H1 (cell line): ENCODE results near the gene TRIM44. TPM values are rescaled to one million over a fixed set of nuclear protein-coding genes. Genes with fewer than 3 reads are reported as not detected.

ENCODE experiments used
- CTCF ChIA-PET: fragments of 300-600 bp; sonication (Branson Sonifier 250); formaldehyde crosslinking; loops from one replicate; lab custom pipeline; 2021; ENCODE audit not compliant: partially characterized antibody; lab: Charles Lee
- POLR2A ChIA-PET: fragments of 300-600 bp; sonication (Branson Sonifier 250); formaldehyde crosslinking; loops from one replicate; lab custom pipeline; 2021; ENCODE audit warnings: inconsistent platforms; ENCODE audit not compliant: partially characterized antibody; lab: Charles Lee
- DNase-seq, 2 experiments: peaks; one replicate each; pipeline versions ENCODE4 v3.0.0 to v3.0.0-alpha.2; 2010 to 2022; ENCODE audit warnings: low spot score in 2 of 2, low read depth in 1 of 2, mixed read lengths in 1 of 2
- FAIRE-seq: peaks from 2 replicates; lab custom pipeline; 2011; peaks lifted over from hg19 to GRCh38; lab: Jason Lieb, UNC
- H2AFZ ChIP-seq: 2 replicates; pipeline ENCODE4 v1.8.1; 2012; ENCODE audit warnings: low read length, inconsistent platforms
- H2AK5ac ChIP-seq: 2 replicates; pipeline ENCODE4 v1.6.1; 2013; ENCODE audit warnings: low read depth, low read length
- H2BK120ac ChIP-seq: replicated peaks from 2 replicates; pipeline ENCODE3; 2013; ENCODE audit warnings: low read depth, low read length, inconsistent platforms
- H2BK12ac ChIP-seq: 2 replicates; pipeline ENCODE4 v1.6.1; 2013; ENCODE audit warnings: low read depth, low read length
- H2BK15ac ChIP-seq: 2 replicates; pipeline ENCODE4 v1.6.1; 2013; ENCODE audit warnings: low read length
- H2BK20ac ChIP-seq: 2 replicates; pipeline ENCODE4 v1.6.1; 2013; ENCODE audit warnings: low read length
- H2BK5ac ChIP-seq: 2 replicates; pipeline ENCODE4 v1.6.1; 2013; ENCODE audit warnings: low read depth, low read length
- H3K14ac ChIP-seq: 2 replicates; pipeline ENCODE4 v1.6.1; 2013; ENCODE audit warnings: inconsistent platforms; ENCODE audit not compliant: insufficient read length
- H3K18ac ChIP-seq: 2 replicates; pipeline ENCODE4 v1.6.1; 2013; ENCODE audit warnings: low read length; ENCODE audit errors: extremely low read depth
- H3K23ac ChIP-seq: 2 replicates; pipeline ENCODE4 v1.6.1; 2013; ENCODE audit warnings: inconsistent platforms; ENCODE audit not compliant: insufficient read length
- H3K23me2 ChIP-seq: 2 replicates; pipeline ENCODE4 v1.6.1; 2013; ENCODE audit warnings: low read depth, low read length
- H3K27ac ChIP-seq: 2 replicates; pipeline ENCODE4 v1.6.1; 2011; ENCODE audit warnings: low read depth, low read length, inconsistent platforms
- H3K27me3 ChIP-seq, 4 experiments: replicated peaks in 1 of 4; 1 replicate in 1 of 4; 2 replicates in 3 of 4; pipeline versions ENCODE4 v1.6.1 to v1.8.1; 2011 to 2013; ENCODE audit warnings: low read length in 3 of 4, mild to moderate bottlenecking in 3 of 4, inconsistent platforms in 2 of 4, mixed read lengths in 2 of 4, moderate library complexity in 1 of 4; ENCODE audit not compliant: control insufficient read depth in 3 of 4, insufficient read depth in 3 of 4; ENCODE audit errors: extremely low read depth in 1 of 4
- H3K36me3 ChIP-seq, 4 experiments: 2 replicates each; pipeline versions ENCODE4 v1.6.1 to v1.8.1; 2011 to 2013; ENCODE audit warnings: mild to moderate bottlenecking in 4 of 4, low read length in 3 of 4, moderate library complexity in 2 of 4, control low read depth in 1 of 4, inconsistent platforms in 1 of 4; ENCODE audit not compliant: insufficient read depth in 4 of 4, control insufficient read depth in 2 of 4
- H3K4ac ChIP-seq: replicated peaks from 2 replicates; pipeline ENCODE3; 2013; ENCODE audit warnings: low read length, low read depth, mixed read lengths, inconsistent platforms; ENCODE audit not compliant: insufficient read length
- H3K4me1 ChIP-seq, 4 experiments: replicated peaks in 1 of 4; 1 replicate in 1 of 4; 2 replicates in 3 of 4; pipeline versions ENCODE4 v1.6.1 to v1.8.1; 2011 to 2013; ENCODE audit warnings: low read length in 3 of 4, inconsistent platforms in 2 of 4, mixed read lengths in 1 of 4; ENCODE audit not compliant: insufficient read depth in 4 of 4, control insufficient read depth in 3 of 4
- H3K4me2 ChIP-seq, 2 experiments: 2 replicates each; pipeline versions ENCODE4 v1.6.1 to v1.8.1; 2011 to 2013; ENCODE audit warnings: low read depth in 2 of 2, low read length in 2 of 2, control low read depth in 1 of 2, inconsistent platforms in 1 of 2, mild to moderate bottlenecking in 1 of 2; ENCODE audit not compliant: insufficient read depth in 1 of 2
- H3K4me3 ChIP-seq, 4 experiments: fragments of 200-600, 300-600 bp in 1 of 4; sonication (generic), shearing (Covaris generic), sonication (Bioruptor Twin) in 1 of 4; 2 replicates each; pipeline versions ENCODE4 v1.5.1 to v1.8.1; 2011 to 2016; ENCODE audit warnings: low read length in 4 of 4, low read depth in 3 of 4, control low read depth in 2 of 4, inconsistent platforms in 2 of 4, mild to moderate bottlenecking in 2 of 4, mixed read lengths in 1 of 4, moderate library complexity in 1 of 4; ENCODE audit not compliant: insufficient read depth in 2 of 4; ENCODE audit errors: extremely low read depth in 1 of 4
- H3K56ac ChIP-seq: replicated peaks from 2 replicates; pipeline ENCODE3; 2013; ENCODE audit warnings: low read depth, mild to moderate bottlenecking, mixed read lengths, low read length, inconsistent platforms; ENCODE audit not compliant: insufficient read length
- H3K79me1 ChIP-seq: 2 replicates; pipeline ENCODE4 v1.6.1; 2013; ENCODE audit warnings: low read depth, low read length, control low read depth
- H3K79me2 ChIP-seq, 2 experiments: 2 replicates each; pipeline versions ENCODE4 v1.6.1 to v1.8.1; 2012 to 2013; ENCODE audit warnings: low read length in 2 of 2, mild to moderate bottlenecking in 2 of 2, inconsistent platforms in 1 of 2; ENCODE audit not compliant: insufficient read depth in 2 of 2, control insufficient read depth in 1 of 2
- H3K9ac ChIP-seq, 4 experiments: replicated peaks in 1 of 4; 1 replicate in 1 of 4; 2 replicates in 3 of 4; pipeline versions ENCODE4 v1.6.1 to v1.8.1; 2011 to 2013; ENCODE audit warnings: low read depth in 3 of 4, low read length in 3 of 4, control low read depth in 2 of 4, mild to moderate bottlenecking in 2 of 4, moderate library complexity in 2 of 4, inconsistent platforms in 1 of 4; ENCODE audit errors: extremely low read depth in 1 of 4
- H3K9me3 ChIP-seq, 2 experiments: 2 replicates each; pipeline versions ENCODE4 v1.6.1 to v1.8.1; 2012 to 2013; ENCODE audit warnings: mild to moderate bottlenecking in 2 of 2, moderate library complexity in 2 of 2, control low read depth in 1 of 2, inconsistent platforms in 1 of 2, low read depth in 1 of 2, low read length in 1 of 2, mixed read lengths in 1 of 2; ENCODE audit not compliant: insufficient read depth in 2 of 2
- H4K20me1 ChIP-seq, 2 experiments: replicated peaks in 1 of 2; 2 replicates each; pipeline versions ENCODE3 to v1.8.1; 2011 to 2013; ENCODE audit warnings: inconsistent platforms in 2 of 2, low read length in 2 of 2, mild to moderate bottlenecking in 1 of 2; ENCODE audit not compliant: insufficient read depth in 2 of 2, control insufficient read depth in 1 of 2
- H4K5ac ChIP-seq: 2 replicates; pipeline ENCODE4 v1.6.1; 2013; ENCODE audit warnings: low read length, low read depth, mixed read lengths, inconsistent platforms; ENCODE audit not compliant: insufficient read length
- H4K8ac ChIP-seq: 2 replicates; pipeline ENCODE4 v1.8.0; 2013; ENCODE audit warnings: mild to moderate bottlenecking, moderate library complexity, low read length, inconsistent platforms; ENCODE audit not compliant: insufficient read depth; ENCODE audit errors: extremely low read depth
- H4K91ac ChIP-seq: replicated peaks from 2 replicates; pipeline ENCODE3; 2013; ENCODE audit warnings: low read length, mixed read lengths, inconsistent platforms; ENCODE audit not compliant: insufficient read length
- BRCA1 ChIP-seq: IDR thresholded peaks from 2 replicates; pipeline ENCODE4 v1.6.1; 2012; ENCODE audit warnings: low read depth, low read length, improper control_type of control experiment
- JUND ChIP-seq: IDR thresholded peaks from 2 replicates; pipeline ENCODE4 v1.6.1; 2011; ENCODE audit warnings: mild to moderate bottlenecking, improper control_type of control experiment, low read length
- PHF8 ChIP-seq: fragments of 200-600 bp; sonication (generic); conservative IDR thresholded peaks from 2 replicates; pipeline ENCODE4 v1.7.1; 2012; ENCODE audit warnings: low read depth, mild to moderate bottlenecking, inconsistent platforms, low read length, moderate library complexity
- POLR2AphosphoS5 ChIP-seq: IDR thresholded peaks from 2 replicates; pipeline ENCODE4 v1.6.1; 2011; ENCODE audit warnings: low read depth, low read length
- RBBP5 ChIP-seq: IDR thresholded peaks from 2 replicates; pipeline ENCODE4 v1.7.1; 2012; ENCODE audit warnings: low read depth, mild to moderate bottlenecking, inconsistent platforms, low read length, moderate library complexity, borderline replicate concordance
- RXRA ChIP-seq: IDR thresholded peaks from 2 replicates; pipeline ENCODE4 v1.6.1; 2011; ENCODE audit warnings: low read depth, mild to moderate bottlenecking, low read length, moderate library complexity; ENCODE audit not compliant: insufficient read depth
- SAP30 ChIP-seq: fragments of 300-600 bp; sonication (generic); IDR thresholded peaks from 2 replicates; pipeline ENCODE4 v1.7.1; 2012; ENCODE audit warnings: low read length, moderate library complexity, mild to moderate bottlenecking, inconsistent platforms; ENCODE audit not compliant: insufficient read depth, insufficient replicate concordance
- WGBS, 2 experiments: shearing (Covaris generic) in 1 of 2; methylation state at CpG; one replicate each; pipeline versions ENCODE4 v1.1.6 to v1.1.7; 2013 to 2015; ENCODE audit warnings: low lambda C conversion rate in 2 of 2, mixed read lengths in 2 of 2, inconsistent platforms in 1 of 2, low coverage in 1 of 2, missing lambda C conversion rate in 1 of 2; ENCODE audit not compliant: insufficient replicate concordance in 2 of 2, insufficient coverage in 1 of 2, insufficient read length in 1 of 2; ENCODE audit errors: extremely low coverage in 1 of 2, missing lambda C conversion rate in 1 of 2; 5-methylcytosine and 5-hydroxymethylcytosine counted together
- polyA plus RNA-seq, 7 experiments: library from polyadenylated mRNA; depleted of rRNA in 3 of 7; stranded (reverse) in 5 of 7; unstranded in 2 of 7; fragments of >200 nt in 5 of 7; fragments of 200-250 nt in 2 of 7; gene quantifications; 1 replicate in 5 of 7; 2 replicates in 1 of 7; 4 replicates in 1 of 7; pipeline versions ENCODE4 v1.2.1 to v1.2.3, GENCODE V29; 2011 to 2013; ENCODE audit warnings: missing spikeins in 2 of 7, mixed read lengths in 2 of 7
- total RNA-seq: library from RNA; stranded (reverse); fragmentation: NEBNext Ultra II Directional; extraction: Animal tissue kit (Norgen Biotek cat#: 25700); gene quantifications from 2 replicates; pipeline ENCODE4 v1.2.1, GENCODE V29; 2021

The TRIM44 gene
- total and polyA plus RNA-seq, 2 of the 8 experiments (the other 6 are each of a cell fraction or from before 2014, with no cell fraction given): 13.9 to 34.4 TPM

- H3K27me3 ChIP-seq: peaks cover 0 to 13% (median 6%) of the 10 kb centered on the region in 4 experiments; a peak in 6 of 7 replicates
- H2BK15ac ChIP-seq: no peak overlapping the region
- H2BK120ac ChIP-seq: no peak overlapping the region
- no peak overlapping the region for H4K8ac ChIP-seq
- H2BK5ac ChIP-seq: no peak overlapping the region
- WGBS, 2 experiments: 70% methylated on average over 1 of the region's 1 CpG; no CpG with 5 or more reads in 1 of the 2 experiments
- CTCF ChIA-PET: interaction anchor here (0.8 to 1.6 kb wide), 4 partner anchors 137 to 369 kb away, joined by 3 read pairs; no protein-coding TSS in a partner anchor
- no peaks in the 10 kb centered on the region for H3K9me3 ChIP-seq
- no peak overlapping the region for H4K91ac ChIP-seq
- no peak overlapping the region for H3K9ac ChIP-seq
- no peak overlapping the region for H2BK12ac ChIP-seq
- H4K5ac ChIP-seq: no peak overlapping the region
- H4K20me1 ChIP-seq: no peaks in the 10 kb centered on the region
- no peak overlapping the region for H3K18ac ChIP-seq
- no peak overlapping the region for H3K4me2 ChIP-seq
- no peak overlapping the region for H2AFZ ChIP-seq
- no peaks in the 10 kb centered on the region for H3K79me2 ChIP-seq
- no peak for DNase-seq
- H3K4ac ChIP-seq: no peak overlapping the region
- no peak overlapping the region for H2AK5ac ChIP-seq
- no peak overlapping the region for H2BK20ac ChIP-seq
- H3K27ac ChIP-seq: no peak overlapping the region
- H3K23me2 ChIP-seq: no peaks in the 10 kb centered on the region
- no peak overlapping the region for H3K56ac ChIP-seq
- H3K36me3 ChIP-seq: no peaks in the 10 kb centered on the region
- H3K4me3 ChIP-seq: no peak overlapping the region
- H3K79me1 ChIP-seq: no peaks in the 10 kb centered on the region
- no peak overlapping the region for H3K14ac ChIP-seq
- no peak overlapping the region for H3K23ac ChIP-seq
- peaks cover 0 to 10% (median 2%) of the 10 kb centered on the region in 4 experiments; a peak in 4 of 7 replicates for H3K4me1 ChIP-seq
- POLR2A ChIA-PET: interaction anchor here (1.2 kb wide), 2 partner anchors 32 to 130 kb away, joined by 3 read pairs; partner anchors contain the start of gene PAMR1
- no peak for FAIRE-seq
- TF ChIP-seq JUND: no peak
- no peak for TF ChIP-seq PHF8
- TF ChIP-seq BRCA1: no peak
- TF ChIP-seq POLR2AphosphoS5: no peak
- TF ChIP-seq RXRA: no peak
- no peak for TF ChIP-seq RBBP5
- no peak for TF ChIP-seq SAP30
Measured at GRCh38 chr11:35655254-35655653, 7.3 kb upstream of the TRIM44 start.
